Measurements from ENCODE around the gene TBRG4.

The TBRG4 gene

GRCh38 chr7:45088146-45088701 is 23.3 kb downstream of the TBRG4 start:
- peak in 1 of 2 experiments; percentile 7 for DNase-seq

DNA sequence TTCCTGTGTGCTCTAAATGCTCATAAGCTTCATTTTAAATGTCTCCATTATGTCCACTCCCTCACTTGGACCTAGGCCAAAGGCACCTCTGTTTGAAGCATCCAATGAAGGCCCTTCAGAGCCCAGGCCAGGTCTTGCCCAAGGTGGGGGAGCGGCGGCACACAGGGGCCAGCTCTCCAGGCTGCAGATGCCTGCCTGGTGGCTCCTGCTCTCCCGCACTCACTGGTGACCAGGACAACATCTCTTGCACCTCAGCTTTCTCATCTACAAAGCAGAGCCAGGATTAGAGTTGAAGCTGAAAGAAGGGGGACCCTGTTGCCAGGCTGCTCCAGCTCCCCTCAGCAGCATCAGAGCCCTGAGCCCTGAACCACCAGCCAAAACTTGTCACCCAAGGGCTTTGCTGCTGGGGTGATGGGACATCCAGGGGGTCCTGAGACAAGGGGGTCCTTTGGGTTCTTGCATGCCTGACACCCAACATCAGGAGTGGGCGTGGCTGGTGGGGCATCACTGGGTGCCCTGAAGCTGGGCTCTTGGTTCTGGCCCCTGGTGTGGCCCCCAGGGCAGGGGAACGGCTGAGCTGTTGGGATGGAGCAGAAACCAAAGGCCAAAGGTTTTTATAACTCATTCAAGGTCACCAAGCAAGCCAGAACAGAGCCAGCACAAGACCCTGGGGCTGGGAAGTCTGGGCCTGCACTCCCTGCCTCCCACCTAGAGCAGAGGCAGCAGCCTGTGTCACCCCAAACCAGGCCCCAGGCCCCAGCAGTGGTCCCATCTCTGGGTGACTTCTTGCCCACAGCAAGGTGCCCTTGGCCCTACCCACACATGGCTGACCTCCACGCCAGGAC is 24.0 kb downstream of the TBRG4 start:
- DNase-seq = no peak

DNA sequence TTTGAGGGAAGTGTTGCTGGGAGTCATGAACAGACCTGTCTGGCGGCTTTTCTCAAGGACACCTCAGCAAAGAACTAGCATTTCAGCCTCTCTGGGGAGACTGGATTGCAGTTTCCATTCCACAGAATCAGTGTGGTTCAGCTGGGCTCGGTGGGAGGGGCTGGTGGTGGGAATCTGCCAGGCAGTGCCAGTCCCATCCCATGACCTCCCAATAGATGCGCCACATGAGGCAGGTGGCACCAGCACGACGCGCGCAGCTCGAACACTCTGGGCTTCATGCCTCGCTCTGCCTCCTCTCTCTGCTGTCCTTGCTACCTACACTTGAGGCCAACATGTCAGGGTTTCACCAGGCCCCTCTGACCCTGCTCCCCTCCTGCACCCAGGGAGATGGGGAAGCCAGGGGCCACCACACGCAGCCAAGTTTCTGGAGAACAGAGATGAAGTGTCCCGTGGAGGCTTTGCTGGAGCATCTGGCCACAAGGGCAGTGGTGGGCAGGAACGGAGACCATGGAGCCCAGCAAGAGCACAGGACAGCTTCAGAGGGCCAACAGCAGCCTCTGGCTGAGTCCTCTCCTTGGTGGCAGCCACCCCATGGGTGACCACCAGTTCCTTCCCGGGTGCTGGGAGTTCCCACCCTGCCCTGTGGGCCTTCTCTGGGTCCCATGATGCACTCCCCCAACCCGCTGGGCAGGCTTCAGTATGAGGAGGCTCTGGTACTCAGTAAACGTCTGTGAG is 25.0 kb downstream of the TBRG4 start:
- no peak for DNase-seq

DNA sequence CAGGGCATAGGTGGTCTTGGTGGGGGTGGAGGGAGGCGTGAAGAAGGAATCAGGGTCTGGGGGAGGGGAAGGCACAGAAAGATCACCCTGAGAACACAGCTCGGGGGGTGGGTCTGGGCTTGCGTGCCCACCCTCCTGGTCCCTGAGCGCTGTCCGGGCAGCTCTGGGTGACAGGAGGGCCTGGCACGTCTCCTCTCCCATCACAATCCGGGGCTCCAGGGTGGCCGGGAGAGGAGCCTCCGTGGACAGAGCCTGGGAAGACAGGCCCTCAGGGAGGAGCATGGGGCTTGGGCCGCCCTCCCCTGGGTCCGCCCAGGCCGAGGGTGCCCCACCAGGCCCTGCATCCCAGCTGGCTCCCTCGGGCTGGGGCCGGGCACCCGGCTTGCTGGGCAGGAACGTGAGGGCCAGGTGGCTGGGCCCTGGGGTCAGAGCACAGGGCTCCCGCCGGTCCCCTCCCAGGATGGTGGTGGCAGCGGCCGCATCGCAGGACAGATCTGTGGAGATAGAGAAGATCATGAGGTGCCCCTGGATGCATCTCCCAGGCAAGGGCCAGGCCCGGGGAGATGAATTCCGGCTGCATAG is 25.8 kb downstream of the TBRG4 start:
- DNase-seq = no peak

DNA sequence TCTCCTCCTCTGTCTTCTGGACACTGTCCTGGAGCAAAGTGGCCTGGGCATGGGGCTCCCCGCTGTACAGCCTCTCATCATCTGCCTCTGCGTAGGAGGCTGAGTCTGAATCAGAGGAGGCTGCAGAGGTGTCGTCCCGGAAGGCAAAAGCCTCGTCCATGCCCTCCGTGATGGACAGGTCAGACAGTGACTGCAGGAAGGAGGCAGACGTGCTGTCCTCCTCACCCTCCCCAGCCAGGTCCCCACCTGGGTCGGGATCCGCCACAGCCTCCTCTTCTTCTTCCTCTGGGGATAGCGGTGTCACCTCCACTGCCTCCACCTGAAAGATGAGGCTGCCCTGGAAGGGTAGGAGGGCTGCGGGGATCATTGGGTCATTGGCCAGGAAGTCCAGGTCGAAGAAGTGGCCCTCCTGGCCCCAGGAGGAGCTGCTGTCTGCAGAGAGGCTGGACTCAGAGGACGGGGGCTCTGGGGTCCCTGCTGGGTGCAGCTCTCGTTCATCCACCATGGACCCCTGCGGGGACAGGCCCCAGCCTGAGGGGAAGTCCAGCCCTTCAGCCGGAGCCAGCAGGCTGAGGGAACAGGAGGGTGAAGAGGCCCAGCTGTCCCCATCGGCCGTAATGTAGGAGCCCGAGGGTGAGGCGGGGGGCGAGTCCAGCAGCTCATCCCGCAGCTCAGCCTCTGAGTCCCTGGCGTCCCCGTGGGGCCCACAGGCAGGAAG is 26.4 kb downstream of the TBRG4 start:
- DNase-seq = no peak

DNA sequence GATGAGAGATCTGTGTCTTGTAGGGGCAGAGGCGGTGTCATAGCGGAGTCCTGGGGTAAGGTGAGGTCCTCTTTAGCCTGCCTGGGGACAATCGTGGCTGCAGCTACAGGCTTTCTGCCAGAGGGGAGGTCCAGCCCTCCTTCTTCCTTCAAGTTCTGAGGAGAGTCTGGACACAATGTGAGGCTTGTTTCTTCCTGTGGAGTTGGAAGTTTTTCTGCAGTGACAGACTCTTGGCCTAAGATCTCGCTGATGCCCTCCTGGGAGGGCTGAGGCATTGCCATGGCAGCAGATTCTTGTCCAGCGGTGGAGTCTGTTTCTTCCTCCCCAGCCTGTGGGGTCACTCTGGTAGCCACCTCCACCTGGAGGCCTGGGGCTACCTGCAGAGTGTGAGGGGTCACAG is 27.2 kb downstream of the TBRG4 start:
- no peak for DNase-seq

DNA sequence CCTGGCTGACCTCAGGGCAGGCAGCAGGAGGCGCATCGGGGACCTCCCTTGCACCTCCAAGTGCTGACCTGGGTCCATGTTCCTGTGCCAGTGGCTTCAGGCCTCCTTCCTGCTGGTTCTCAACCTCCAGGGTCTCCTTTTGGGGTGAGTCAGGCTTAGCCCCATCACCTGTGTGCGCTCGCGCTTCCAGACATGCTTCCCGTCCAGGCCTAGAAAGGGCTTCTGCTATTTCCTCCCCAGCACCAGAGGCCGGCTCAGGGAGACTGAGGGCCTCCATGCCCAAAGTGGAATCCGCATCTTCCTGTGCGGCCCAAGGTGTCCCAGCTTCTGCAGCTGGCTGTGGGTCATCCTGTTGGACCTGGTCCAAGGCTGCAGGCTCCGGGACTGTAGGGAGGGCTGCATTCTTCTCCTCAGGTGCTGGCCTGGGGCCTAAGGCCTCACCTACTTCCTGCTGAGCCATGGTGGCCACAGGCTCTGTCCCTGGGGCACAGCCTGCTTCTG is 28.6 kb downstream of the TBRG4 start:
- DNase-seq = no peak

GRCh38 chr7:45082031-45082830 is 29.3 kb downstream of the TBRG4 start:
- no peak for DNase-seq

DNA sequence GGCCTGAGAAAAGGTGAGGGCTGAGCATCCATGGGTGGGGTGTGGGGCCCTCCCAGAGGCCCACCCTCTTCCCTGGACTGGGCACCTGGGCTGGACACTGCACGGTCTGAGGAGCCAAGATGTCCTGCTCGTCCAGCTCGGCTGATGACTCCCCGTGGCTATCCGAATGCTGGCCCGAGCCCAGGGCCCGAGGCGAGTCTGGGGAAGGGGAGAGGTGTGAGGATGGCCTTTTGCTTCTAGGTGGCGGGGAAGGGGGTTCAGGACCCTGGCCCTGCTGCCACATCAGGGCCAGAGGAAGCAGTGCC is 29.9 kb downstream of the TBRG4 start:
- DNase-seq = no peak

GRCh38 chr7:45080958-45081669 is 30.4 kb downstream of the TBRG4 start:
- no peak for DNase-seq

DNA sequence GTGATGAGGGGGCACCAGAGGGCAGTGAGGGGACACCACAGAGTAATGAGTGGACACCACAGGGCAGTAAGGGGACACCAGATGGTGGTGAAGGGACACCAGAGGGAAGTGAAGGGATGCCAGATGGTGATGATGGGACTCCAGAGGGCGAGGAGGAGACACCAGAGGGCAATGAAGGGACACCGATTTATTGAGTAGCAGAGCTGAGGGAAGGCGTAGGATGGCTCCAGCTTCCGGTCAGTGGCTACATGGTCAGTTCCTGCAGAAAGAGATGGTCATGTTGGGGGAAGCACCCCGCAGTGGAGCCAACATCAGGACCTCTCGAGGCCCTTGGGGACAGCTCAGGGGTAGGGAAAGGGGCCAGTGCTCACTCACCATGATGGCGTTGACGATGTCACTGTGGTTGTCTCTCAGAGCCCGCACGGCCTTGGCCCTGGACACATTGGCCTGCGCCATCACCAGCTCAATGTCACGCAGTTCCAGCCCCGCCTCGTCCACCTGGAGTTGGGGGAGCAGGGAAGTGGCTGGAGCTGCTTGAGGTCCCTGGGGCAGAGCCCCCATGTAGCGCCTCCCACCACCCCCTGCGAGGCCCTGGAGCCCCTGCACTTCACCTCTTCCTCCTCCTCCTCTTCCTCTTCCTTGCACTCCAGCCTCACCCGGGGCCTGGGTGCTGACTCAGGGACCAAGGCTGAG is 31.1 kb downstream of the TBRG4 start:
- no peak for DNase-seq

GRCh38 chr7:45078125-45078681 is 33.3 kb downstream of the TBRG4 start:
- no peak for DNase-seq

DNA sequence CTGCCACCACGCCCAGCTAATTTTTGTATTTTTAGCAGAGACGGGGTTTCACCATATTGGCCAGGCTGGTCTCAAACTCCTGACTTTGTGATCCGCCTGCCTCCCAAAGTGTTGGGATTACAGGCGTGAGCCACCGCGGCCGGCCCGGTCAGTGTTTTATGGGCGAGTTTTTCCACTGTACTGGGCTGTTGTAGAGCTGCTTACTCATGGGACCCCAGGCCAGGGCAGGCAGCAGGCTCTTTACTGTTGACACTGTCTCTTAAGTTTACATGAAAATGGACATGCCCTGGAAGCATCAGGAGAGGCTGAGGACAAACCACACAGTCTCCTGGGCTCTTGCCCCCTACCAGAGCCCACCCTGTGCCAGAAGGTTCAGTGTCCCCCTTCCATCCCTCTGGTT is 33.9 kb downstream of the TBRG4 start:
- no peak for DNase-seq

GRCh38 chr7:45076946-45077345 is 34.6 kb downstream of the TBRG4 start:
- no peak for DNase-seq

DNA sequence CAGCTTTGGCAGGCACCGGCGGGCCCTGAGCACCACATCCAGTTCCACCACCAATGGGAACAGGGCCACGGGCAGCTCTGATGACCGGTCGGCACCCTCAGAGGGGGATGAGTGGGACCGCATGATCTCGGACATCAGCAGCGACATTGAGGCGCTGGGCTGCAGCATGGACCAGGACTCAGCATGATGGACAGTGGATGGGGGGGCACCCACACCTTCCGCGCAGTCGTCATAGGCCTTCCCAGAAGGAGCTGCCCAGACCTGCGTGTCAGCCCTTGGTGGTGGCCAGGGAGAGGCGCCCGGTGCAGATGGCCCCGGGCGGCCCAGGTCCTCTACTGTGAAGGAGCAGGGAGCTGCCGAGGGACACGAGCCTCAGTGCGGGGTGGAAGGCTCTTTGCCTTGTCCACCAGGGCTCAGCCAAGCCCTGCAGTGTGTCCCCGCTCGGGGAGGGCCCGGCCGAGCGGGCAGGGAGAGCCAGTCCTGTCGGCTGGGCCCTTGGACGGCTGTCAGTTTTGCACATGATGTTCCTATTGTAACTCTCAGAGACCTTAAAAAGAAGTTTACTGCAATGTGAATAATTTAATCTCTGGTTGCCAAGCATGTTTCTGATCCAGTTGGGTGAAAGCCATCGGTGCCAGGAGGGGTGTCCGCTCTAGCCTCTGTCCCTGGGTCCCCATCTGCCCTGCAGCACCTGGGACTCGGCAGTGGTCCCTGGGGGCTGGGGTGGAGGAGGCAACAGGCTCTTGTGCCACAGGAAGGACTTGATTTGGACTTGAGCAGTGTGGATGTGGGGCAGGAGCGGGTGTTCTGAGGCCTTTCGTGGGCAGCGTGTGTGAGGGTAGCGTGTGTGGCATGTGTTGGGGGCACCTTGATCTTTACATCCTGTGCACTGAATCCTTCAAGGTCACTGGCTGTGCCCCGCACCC is 35.4 kb downstream of the TBRG4 start:
- DNase-seq = no peak

DNA sequence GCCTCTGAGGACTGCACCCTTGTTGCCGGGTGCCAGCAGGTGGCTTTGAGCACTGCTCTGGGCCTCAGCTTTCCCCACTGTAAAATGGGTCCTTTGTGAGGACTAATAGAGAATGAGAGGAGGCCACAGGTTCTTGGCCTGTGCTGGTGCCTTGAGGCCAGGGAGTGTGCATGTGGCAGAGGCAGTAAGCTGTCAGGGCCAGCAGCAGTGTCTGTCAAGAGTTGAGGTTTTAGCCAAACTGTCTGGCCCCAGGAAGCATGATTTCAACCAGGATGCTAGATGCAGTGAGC is 36.2 kb downstream of the TBRG4 start:
- no peak for DNase-seq

DNA sequence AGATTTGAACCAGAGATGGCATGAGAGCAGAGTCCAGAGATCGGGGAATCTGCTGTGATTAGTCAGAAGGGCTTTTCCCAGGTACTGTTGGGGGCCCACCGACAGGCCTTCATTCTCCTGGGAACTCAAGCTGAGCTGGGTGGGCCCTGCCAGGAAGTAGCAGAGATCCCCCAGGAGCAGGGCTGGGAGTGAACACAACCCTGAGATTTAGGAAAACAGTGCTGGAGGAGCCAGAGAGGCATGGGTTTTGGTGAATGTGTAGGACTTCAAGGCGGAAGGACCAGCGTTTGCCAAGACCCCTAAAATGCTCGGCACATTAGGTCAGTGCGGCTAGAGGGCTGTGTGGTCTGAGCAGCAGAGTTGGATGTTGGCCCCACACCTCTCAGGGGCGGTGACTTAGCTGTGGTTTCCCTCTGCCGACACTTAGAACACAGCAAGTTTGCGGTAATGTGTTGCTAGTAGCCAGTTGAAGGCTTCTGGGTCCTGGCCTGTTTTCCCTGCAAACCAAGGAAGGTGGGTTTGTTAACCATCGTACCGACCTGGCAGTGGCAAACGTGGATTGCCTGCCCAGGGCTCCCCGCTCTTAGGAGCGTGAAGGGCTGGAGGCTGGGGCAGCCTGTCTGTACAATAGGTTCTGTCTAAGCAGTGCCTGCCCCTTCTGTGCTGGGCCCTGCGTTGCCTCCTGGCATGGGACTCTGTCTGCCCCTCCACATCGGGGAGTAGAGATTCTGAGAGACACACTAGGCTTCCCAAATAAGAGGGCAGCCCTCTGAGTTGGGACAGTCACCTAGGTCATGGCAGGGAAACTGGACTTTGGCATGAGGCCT is 36.8 kb downstream of the TBRG4 start:
- DNase-seq = no peak

DNA sequence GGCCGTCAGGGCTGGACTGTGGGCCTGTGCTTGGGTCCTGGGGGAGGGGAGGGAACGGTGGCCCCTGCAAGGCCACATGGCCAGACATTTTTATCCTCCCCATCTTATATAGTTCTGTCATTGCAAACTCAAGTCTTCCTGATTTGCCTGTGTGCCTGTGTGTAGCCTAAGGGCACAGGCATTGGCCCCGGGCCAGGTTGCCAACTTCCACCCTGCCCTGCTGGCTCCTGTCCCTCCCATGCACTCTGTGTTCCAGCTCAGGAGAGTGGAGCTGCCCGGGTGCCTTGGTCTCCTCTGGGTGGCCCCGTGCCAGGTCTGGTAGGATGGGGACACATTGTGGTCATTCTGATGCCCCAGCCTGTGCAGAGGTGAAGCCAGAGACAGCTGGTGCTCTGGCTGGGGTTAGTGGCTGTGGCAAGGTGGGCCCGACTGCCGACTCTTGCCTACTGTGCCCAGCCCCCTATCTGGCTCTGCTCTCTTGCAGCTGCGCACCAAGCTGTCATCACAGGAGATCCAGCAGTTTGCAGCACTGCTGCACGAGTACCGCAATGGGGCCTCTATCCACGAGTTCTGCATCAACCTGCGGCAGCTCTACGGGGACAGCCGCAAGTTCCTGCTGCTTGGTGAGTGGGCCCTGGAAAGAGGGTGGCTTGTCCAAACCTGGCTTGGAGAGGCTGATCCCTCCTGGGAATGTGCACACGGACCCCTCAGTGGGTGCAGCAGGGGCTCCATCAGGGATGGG is 37.5 kb downstream of the TBRG4 start:
- DNase-seq = no peak
